Neuronal stem cell (in vitro differentiated cells): ENCODE measurements around the gene KRTAP1-4.

Experiments used
- DNase-seq: peaks from one replicate; pipeline ENCODE4 v3.0.0-alpha.2; 2013; ENCODE audit warnings: low spot score
- H2AFZ ChIP-seq: one replicate; pipeline ENCODE4 v1.6.1; 2013; ENCODE audit warnings: mild to moderate bottlenecking, low read length, inconsistent platforms
- H2AK5ac ChIP-seq: 2 replicates; pipeline ENCODE4 v1.6.1; 2013; ENCODE audit warnings: low read depth, mild to moderate bottlenecking, inconsistent platforms, low read length, moderate library complexity, mixed read lengths
- H2BK120ac ChIP-seq: 2 replicates; pipeline ENCODE4 v1.6.1; 2013; ENCODE audit warnings: low read depth, mild to moderate bottlenecking, inconsistent platforms, low read length, moderate library complexity, mixed read lengths
- H2BK12ac ChIP-seq: one replicate; pipeline ENCODE4 v1.6.1; 2013; ENCODE audit warnings: low read length, inconsistent platforms
- H2BK15ac ChIP-seq: 2 replicates; pipeline ENCODE4 v1.6.1; 2013; ENCODE audit warnings: mild to moderate bottlenecking, low read length, inconsistent platforms, mixed read lengths
- H2BK5ac ChIP-seq: one replicate; pipeline ENCODE4 v1.6.1; 2013; ENCODE audit warnings: inconsistent platforms, mild to moderate bottlenecking, low read length, moderate library complexity
- H3K14ac ChIP-seq: one replicate; pipeline ENCODE4 v1.6.1; 2013; ENCODE audit warnings: low read length, inconsistent platforms
- H3K18ac ChIP-seq: 2 replicates; pipeline ENCODE4 v1.6.1; 2013; ENCODE audit warnings: low read length, inconsistent platforms
- H3K23ac ChIP-seq: 2 replicates; pipeline ENCODE4 v1.6.1; 2013; ENCODE audit warnings: low read depth, mild to moderate bottlenecking, mixed read lengths, low read length, inconsistent platforms; ENCODE audit not compliant: poor library complexity
- H3K27ac ChIP-seq: replicated peaks from 3 replicates; pipeline ENCODE4 v1.5.1; 2013; ENCODE audit warnings: low read length, inconsistent platforms
- H3K27me3 ChIP-seq, 3 experiments: 2 replicates each; pipeline ENCODE4 v1.6.1; 2013; ENCODE audit warnings: low read length in 3 of 3, mild to moderate bottlenecking in 2 of 3, inconsistent platforms in 1 of 3, low read depth in 1 of 3, mixed read lengths in 1 of 3, moderate library complexity in 1 of 3; ENCODE audit not compliant: control insufficient read depth in 3 of 3, insufficient read depth in 3 of 3
- H3K36me3 ChIP-seq, 2 donors: replicated peaks in 1 of 2; 2 replicates each; pipeline ENCODE4 v1.6.1; 2013; ENCODE audit warnings: low read length in 2 of 2; ENCODE audit not compliant: control insufficient read depth in 2 of 2, insufficient read depth in 2 of 2
- H3K4ac ChIP-seq: 2 replicates; pipeline ENCODE4 v1.6.1; 2013; ENCODE audit warnings: inconsistent platforms, mild to moderate bottlenecking, low read length, moderate library complexity
- H3K4me1 ChIP-seq, 2 donors: 1 replicate in 1 of 2; 2 replicates in 1 of 2; pipeline ENCODE4 v1.6.1; 2013; ENCODE audit warnings: low read length in 2 of 2, low read depth in 1 of 2; ENCODE audit not compliant: control insufficient read depth in 2 of 2, insufficient read depth in 1 of 2
- H3K4me2 ChIP-seq: one replicate; pipeline ENCODE4 v1.6.1; 2013; ENCODE audit warnings: mild to moderate bottlenecking, low read length, inconsistent platforms; ENCODE audit not compliant: insufficient read depth, poor library complexity, severe bottlenecking
- H3K4me3 ChIP-seq, 2 donors: 2 replicates each; pipeline ENCODE4 v1.5.1; 2013; ENCODE audit warnings: low read length in 2 of 2, mild to moderate bottlenecking in 2 of 2, inconsistent platforms in 1 of 2, moderate library complexity in 1 of 2
- H3K79me1 ChIP-seq: one replicate; pipeline ENCODE4 v1.6.1; 2013; ENCODE audit warnings: low read depth, mild to moderate bottlenecking, inconsistent platforms, low read length, moderate library complexity
- H3K9ac ChIP-seq: one replicate; pipeline ENCODE4 v1.6.1; 2013; ENCODE audit warnings: mild to moderate bottlenecking, low read depth, low read length, inconsistent platforms; ENCODE audit not compliant: poor library complexity
- H3K9me3 ChIP-seq, 2 donors: replicated peaks in 1 of 2; 2 replicates each; pipeline versions ENCODE3 to v1.6.1; 2013; ENCODE audit warnings: low read length in 2 of 2, mild to moderate bottlenecking in 2 of 2, inconsistent platforms in 1 of 2, low read depth in 1 of 2, mixed read lengths in 1 of 2, moderate library complexity in 1 of 2; ENCODE audit not compliant: control insufficient read depth in 2 of 2, insufficient read depth in 1 of 2
- H4K8ac ChIP-seq: one replicate; pipeline ENCODE4 v1.6.1; 2013; ENCODE audit warnings: low read depth, mild to moderate bottlenecking, inconsistent platforms, low read length, moderate library complexity
- H4K91ac ChIP-seq: one replicate; pipeline ENCODE4 v1.6.1; 2013; ENCODE audit warnings: low read length, low read depth, mild to moderate bottlenecking, inconsistent platforms; ENCODE audit not compliant: poor library complexity
- WGBS, 2 donors: extraction: QIAGEN DNeasy Blood & Tissue Kit; methylation state at CpG; one replicate each; pipeline ENCODE4 v1.1.7; 2013; ENCODE audit warnings: missing lambda C conversion rate in 2 of 2, mixed read lengths in 1 of 2; ENCODE audit not compliant: insufficient read length in 2 of 2, insufficient replicate concordance in 1 of 2; ENCODE audit errors: extremely low coverage in 2 of 2; 5-methylcytosine and 5-hydroxymethylcytosine counted together

The KRTAP1-4 gene

DNA sequence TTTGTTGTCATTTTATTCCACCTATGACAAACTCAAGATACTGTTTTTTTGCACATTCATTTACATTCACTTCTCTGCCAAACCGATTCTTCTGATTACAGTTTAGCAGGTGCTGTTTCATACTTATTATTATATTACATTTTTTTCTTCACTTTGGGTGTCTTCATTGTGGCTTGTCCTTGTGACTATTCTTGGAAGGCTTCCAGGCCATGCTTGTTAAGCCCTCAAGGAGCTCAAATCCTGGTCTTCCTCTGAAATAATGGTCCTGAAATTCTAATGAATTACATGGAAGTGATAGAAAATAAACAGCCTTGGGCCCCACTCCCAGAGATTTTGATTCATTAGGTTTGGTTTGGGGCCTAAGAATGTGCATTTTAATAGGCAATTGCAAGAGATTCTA is 34.3 kb upstream of the KRTAP1-4 start:
- H3K9me3 ChIP-seq: no peaks in the 10 kb centered on the region
- H2AK5ac ChIP-seq: no peak overlapping the region
- no peak overlapping the region for H3K18ac ChIP-seq
- H3K27me3 ChIP-seq: no peaks in the 10 kb centered on the region
- H3K27ac ChIP-seq: no peak overlapping the region
- no peak overlapping the region for H3K23ac ChIP-seq
- H3K4me3 ChIP-seq: no peak overlapping the region
- no peak overlapping the region for H2AFZ ChIP-seq
- no peak overlapping the region for H3K9ac ChIP-seq
- H2BK5ac ChIP-seq: no peak overlapping the region
- no peak overlapping the region for H3K14ac ChIP-seq
- H4K8ac ChIP-seq: no peak overlapping the region
- H3K4me1 ChIP-seq: peaks cover 0 to 2% of the 10 kb centered on the region in 2 donors
- no peak overlapping the region for H4K91ac ChIP-seq
- H2BK12ac ChIP-seq: no peak overlapping the region
- no peak overlapping the region for H2BK15ac ChIP-seq
- no peaks in the 10 kb centered on the region for H3K79me1 ChIP-seq
- no peak overlapping the region for H2BK120ac ChIP-seq
- H3K36me3 ChIP-seq: no peaks in the 10 kb centered on the region
- DNase-seq: no peak
- H3K4me2 ChIP-seq: no peak overlapping the region
- no peak overlapping the region for H3K4ac ChIP-seq
- WGBS, 2 donors: no CpG with 5 or more reads among the region's 1 CpG

DNA sequence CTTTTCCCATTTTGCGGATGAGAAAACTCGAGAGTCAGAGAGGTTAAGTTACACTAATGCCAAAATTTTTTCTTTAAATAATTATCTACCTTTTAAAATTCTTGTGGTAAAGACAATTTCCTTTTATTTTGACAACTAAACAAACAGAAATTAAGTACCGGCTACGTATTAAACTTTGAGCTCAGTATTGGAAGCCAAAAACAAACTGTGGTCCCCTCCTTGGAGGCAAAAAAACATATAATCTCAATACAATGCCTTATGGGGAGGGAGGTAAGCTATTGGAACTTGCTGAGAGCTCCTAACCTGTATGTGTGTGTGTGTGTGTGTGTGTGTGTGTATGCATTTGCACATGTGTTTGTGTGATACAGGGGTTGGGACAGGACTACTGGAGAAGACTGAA is 33.5 kb upstream of the KRTAP1-4 start:
- H3K79me1 ChIP-seq: no peaks in the 10 kb centered on the region
- H3K4me3 ChIP-seq: no peak overlapping the region
- no peak overlapping the region for H3K9ac ChIP-seq
- H3K27ac ChIP-seq: no peak overlapping the region
- no peak overlapping the region for H3K4me2 ChIP-seq
- no CpG with 5 or more reads among the region's 4 CpGs for WGBS, 2 donors
- H3K27me3 ChIP-seq: no peaks in the 10 kb centered on the region
- H2BK12ac ChIP-seq: no peak overlapping the region
- no peak overlapping the region for H2BK15ac ChIP-seq
- DNase-seq: no peak
- no peak overlapping the region for H3K14ac ChIP-seq
- no peaks in the 10 kb centered on the region for H3K9me3 ChIP-seq
- H2BK5ac ChIP-seq: no peak overlapping the region
- no peak overlapping the region for H2BK120ac ChIP-seq
- H4K8ac ChIP-seq: no peak overlapping the region
- no peak overlapping the region for H2AK5ac ChIP-seq
- no peak overlapping the region for H3K4ac ChIP-seq
- no peak overlapping the region for H3K23ac ChIP-seq
- H2AFZ ChIP-seq: no peak overlapping the region
- peaks cover 0 to 2% of the 10 kb centered on the region in 2 donors for H3K4me1 ChIP-seq
- H4K91ac ChIP-seq: no peak overlapping the region
- no peak overlapping the region for H3K18ac ChIP-seq
- no peaks in the 10 kb centered on the region for H3K36me3 ChIP-seq

DNA sequence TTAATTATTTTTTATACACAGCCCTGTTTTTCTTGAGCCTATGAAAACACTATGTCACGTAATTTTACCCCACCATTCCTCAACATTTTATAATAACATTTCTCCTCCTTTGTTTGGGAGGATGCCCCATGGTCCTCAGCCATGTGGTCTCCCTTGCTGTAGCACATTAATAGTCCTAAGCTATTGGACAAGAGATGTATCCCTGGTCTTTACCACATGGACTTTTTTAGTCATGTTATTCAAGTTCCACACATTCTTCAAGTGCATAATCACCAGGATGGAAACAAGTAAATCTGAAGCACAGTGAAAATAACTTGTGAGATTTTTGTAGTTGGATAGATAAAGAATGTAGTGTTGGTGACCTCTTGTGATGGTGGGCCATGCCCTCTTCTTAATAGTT is 32.0 kb upstream of the KRTAP1-4 start:
- Histone ChIP-seq H3K9me3 (no peaks in the 10 kb centered on the region), H3K4ac (no peak overlapping the region), H2AFZ (no peak overlapping the region), H2BK120ac (no peak overlapping the region), H3K14ac (no peak overlapping the region), H4K8ac (no peak overlapping the region), H2BK15ac (no peak overlapping the region), H3K23ac (no peak overlapping the region), H3K9ac (no peak overlapping the region), H2BK5ac (no peak overlapping the region), H3K79me1 (no peaks in the 10 kb centered on the region), H2AK5ac (no peak overlapping the region), H3K27ac (no peak overlapping the region), H3K36me3 (no peaks in the 10 kb centered on the region), H3K4me3 (no peak overlapping the region), H3K27me3 (no peaks in the 10 kb centered on the region), H4K91ac (no peak overlapping the region), H3K4me2 (no peak overlapping the region), H2BK12ac (no peak overlapping the region), H3K18ac (no peak overlapping the region), H3K4me1 (peaks cover 0 to 2% of the 10 kb centered on the region in 2 donors)
- no peak for DNase-seq
- WGBS, 2 donors: no CpG with 5 or more reads among the region's 1 CpG

DNA sequence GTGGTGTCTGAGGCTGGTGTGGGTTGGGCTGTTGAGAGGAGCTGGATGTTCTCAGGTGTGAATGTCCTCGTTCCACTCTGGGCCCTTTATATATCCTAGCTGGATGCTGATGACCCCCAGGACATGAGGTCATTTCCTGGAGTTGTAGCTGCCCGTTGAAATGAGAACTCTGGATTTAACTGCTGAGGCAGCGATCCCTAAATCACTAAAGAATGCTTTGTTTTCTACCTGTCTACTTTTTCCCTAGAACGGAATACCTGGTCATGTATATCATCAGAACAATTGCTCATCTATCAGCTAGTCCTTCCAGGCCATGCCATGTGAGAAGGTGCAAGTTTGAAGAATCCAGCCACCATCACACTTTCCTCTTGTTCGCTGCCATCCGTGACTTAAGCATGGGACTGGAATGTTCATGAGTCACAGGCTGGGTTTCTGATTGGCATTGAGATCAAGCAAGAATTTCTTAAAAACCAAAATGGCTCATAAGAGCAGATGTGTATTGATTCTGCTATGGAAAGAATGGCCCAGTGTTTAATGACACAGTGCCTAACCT is 30.1 kb upstream of the KRTAP1-4 start, which contains the start of gene KRTAP2-3:
Gene KRTAP2-3 (minus strand): TSS at position 63 of the 553 bp plus-strand sequence. CDS start 64 bp downstream, outside the sequence.
- no peak within 1 kb of the TSS for H2AK5ac ChIP-seq
- no peak within 1 kb of the TSS for H3K4me3 ChIP-seq
- H3K23ac ChIP-seq: no peak within 1 kb of the TSS
- no CpG with 5 or more reads among the region's 6 CpGs for WGBS, 2 donors
- H3K4me1 ChIP-seq: peaks cover 0 to 2% of the 10 kb centered on the region in 2 donors
- peaks cover 0 to 2% of the 10 kb centered on the region in 2 donors for H3K9me3 ChIP-seq
- H2BK5ac ChIP-seq: no peak within 1 kb of the TSS
- no peak within 1 kb of the TSS for H2BK120ac ChIP-seq
- no peak within 1 kb of the TSS for H3K9ac ChIP-seq
- H3K4me2 ChIP-seq: no peak within 1 kb of the TSS
- H3K27ac ChIP-seq: no peak within 1 kb of the TSS
- H3K79me1 ChIP-seq: no peaks in the 10 kb centered on the region
- no peak within 1 kb of the TSS for H2BK15ac ChIP-seq
- H3K14ac ChIP-seq: no peak within 1 kb of the TSS
- H3K4ac ChIP-seq: no peak within 1 kb of the TSS
- no peaks in the 10 kb centered on the region for H3K27me3 ChIP-seq
- no peak within 1 kb of the TSS for H2BK12ac ChIP-seq
- H4K8ac ChIP-seq: no peak within 1 kb of the TSS
- no peak for DNase-seq
- H4K91ac ChIP-seq: no peak within 1 kb of the TSS
- H2AFZ ChIP-seq: no peak within 1 kb of the TSS
- no peak within 1 kb of the TSS for H3K18ac ChIP-seq
- no peaks in the 10 kb centered on the region for H3K36me3 ChIP-seq
